Transverse colon (tissue), 4 donors: ENCODE data around the gene SESN1. TPM values are rescaled to one million over a fixed set of nuclear protein-coding genes. Genes with fewer than 3 reads are reported as not detected.

Source experiments
- DNase-seq: peaks from one replicate; pipeline ENCODE4 v3.0.0-alpha.2; 2019
- H3K27ac ChIP-seq, 4 donors: fragments of 200-600 bp; sonication (generic); 2 replicates each; pipeline ENCODE4 v1.5.1; 2016 to 2018; ENCODE audit warnings: inconsistent platforms in 4 of 4
- H3K27me3 ChIP-seq: fragments of 200-600 bp; sonication (generic); 2 replicates; pipeline ENCODE4 v1.5.1; 2017; ENCODE audit warnings: inconsistent platforms
- H3K36me3 ChIP-seq, 4 donors: fragments of 200-600 bp; sonication (generic); 2 replicates each; pipeline ENCODE4 v1.5.1; 2017 to 2019; ENCODE audit warnings: inconsistent platforms in 4 of 4
- H3K4me1 ChIP-seq, 4 donors: fragments of 200-600 bp; sonication (generic); 2 replicates each; pipeline ENCODE4 v1.5.1; 2017 to 2020; ENCODE audit warnings: inconsistent platforms in 4 of 4
- H3K4me3 ChIP-seq, 4 donors: fragments of 200-600 bp; sonication (generic); 1 replicate in 1 of 4; 2 replicates in 3 of 4; pipeline versions ENCODE4 v1.5.1 to v1.6.1; 2017 to 2019; ENCODE audit warnings: inconsistent platforms in 4 of 4
- H3K9me3 ChIP-seq, 2 donors: fragments of 200-600 bp; sonication (generic); 2 replicates each; pipeline ENCODE4 v1.5.1; 2017 to 2019; ENCODE audit warnings: inconsistent platforms in 2 of 2
- EP300 ChIP-seq: sonication (generic); formaldehyde crosslinking; IDR thresholded peaks from one replicate; pipeline ENCODE4 v1.6.1; 2017; ENCODE audit warnings: antibody characterized with exemption, low read depth
- POLR2A ChIP-seq: fragments of 450-650 bp; IDR thresholded peaks from one replicate; pipeline ENCODE4 v1.6.1; 2016; ENCODE audit warnings: antibody characterized with exemption, mild to moderate bottlenecking, moderate library complexity
- POLR2AphosphoS5 ChIP-seq, 3 donors: sonication (generic); formaldehyde crosslinking; IDR thresholded peaks; one replicate each; pipeline ENCODE4 v1.6.1; 2016; ENCODE audit warnings: antibody characterized with exemption in 3 of 3
- WGBS, 2 donors: methylation state at CpG; one replicate each; pipeline ENCODE4 v1.1.5; 2018; ENCODE audit warnings: low coverage in 1 of 2; 5-methylcytosine and 5-hydroxymethylcytosine counted together
- in situ Hi-C, 4 donors: fragments of 200-750 bp; cut with MboI; loops; one replicate each; pipeline versions ENCODE4 v1.15.0 to v1.15.1; 2017; ENCODE audit warnings: low sequenced_read_pairs in 3 of 4, low pct_ligation_motif_present in 1 of 4, low pct_unique_long_range_greater_than_20kb in 1 of 4
- intact Hi-C: fragments of 100-400 bp; cut with DNase I; formaldehyde crosslinking; loops from one replicate; pipeline ENCODE4 v1.15.1; 2023; ENCODE audit warnings: low total_unique reads
- total RNA-seq, 4 donors: library from RNA; depleted of rRNA; stranded (reverse); fragments of >200 nt; gene quantifications; one replicate each; pipeline ENCODE4 v1.1.0, GENCODE V29; 2016
- TF ChIP-seq, protein P1 (sequence below), 5 experiments: fragments of 200-600 bp in 3 of 5; fragments of 450-650 bp in 2 of 5; sonication (generic) in 3 of 5; IDR thresholded peaks; 1 replicate in 2 of 5; 2 replicates in 3 of 5; pipeline ENCODE4 v1.5.1; 2016 to 2017; ENCODE audit warnings: antibody characterized with exemption in 5 of 5, inconsistent platforms in 3 of 5, mild to moderate bottlenecking in 2 of 5, moderate library complexity in 1 of 5

SESN1 gene
- total RNA-seq, 4 donors from 2014 or later = 43.1 to 73.4 (median 48.7) TPM

DNA sequence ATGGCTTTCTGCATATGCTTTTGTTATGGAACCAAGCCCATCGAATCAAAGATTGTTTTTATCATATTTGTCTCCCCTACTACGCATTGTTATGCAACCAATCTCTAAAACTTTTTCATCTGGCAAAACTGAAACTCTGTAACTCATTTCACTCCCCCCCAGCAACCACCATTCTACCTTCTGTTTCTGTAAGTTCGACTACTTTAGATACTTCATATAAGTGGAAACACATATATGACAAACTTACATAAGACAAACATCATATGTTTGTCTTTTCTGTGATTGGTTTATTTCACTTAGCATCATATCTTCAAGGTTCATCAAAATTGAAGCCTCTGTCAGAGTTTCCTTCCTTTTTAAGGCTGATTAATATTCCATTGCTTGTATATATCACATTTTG, 35.4 kb upstream of the SESN1 start:
- Histone ChIP-seq H3K36me3 (no peaks in the 10 kb centered on the region), H3K9me3 (no peaks in the 10 kb centered on the region), H3K4me1 (no peaks in the 10 kb centered on the region), H3K4me3 (no peak overlapping the region), H3K27me3 (no peaks in the 10 kb centered on the region), H3K27ac (no peak overlapping the region)
- TF ChIP-seq POLR2AphosphoS5 (IDR thresholded peaks at IDR 0.05) (no peak), EP300 (no peak), POLR2A (no peak)
- TF ChIP-seq, protein P1, sequence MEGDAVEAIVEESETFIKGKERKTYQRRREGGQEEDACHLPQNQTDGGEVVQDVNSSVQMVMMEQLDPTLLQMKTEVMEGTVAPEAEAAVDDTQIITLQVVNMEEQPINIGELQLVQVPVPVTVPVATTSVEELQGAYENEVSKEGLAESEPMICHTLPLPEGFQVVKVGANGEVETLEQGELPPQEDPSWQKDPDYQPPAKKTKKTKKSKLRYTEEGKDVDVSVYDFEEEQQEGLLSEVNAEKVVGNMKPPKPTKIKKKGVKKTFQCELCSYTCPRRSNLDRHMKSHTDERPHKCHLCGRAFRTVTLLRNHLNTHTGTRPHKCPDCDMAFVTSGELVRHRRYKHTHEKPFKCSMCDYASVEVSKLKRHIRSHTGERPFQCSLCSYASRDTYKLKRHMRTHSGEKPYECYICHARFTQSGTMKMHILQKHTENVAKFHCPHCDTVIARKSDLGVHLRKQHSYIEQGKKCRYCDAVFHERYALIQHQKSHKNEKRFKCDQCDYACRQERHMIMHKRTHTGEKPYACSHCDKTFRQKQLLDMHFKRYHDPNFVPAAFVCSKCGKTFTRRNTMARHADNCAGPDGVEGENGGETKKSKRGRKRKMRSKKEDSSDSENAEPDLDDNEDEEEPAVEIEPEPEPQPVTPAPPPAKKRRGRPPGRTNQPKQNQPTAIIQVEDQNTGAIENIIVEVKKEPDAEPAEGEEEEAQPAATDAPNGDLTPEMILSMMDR (IDR thresholded peaks at IDR 0.05) = no peak
- 83 to 87% methylated on average over 3 of the region's 3 CpGs for WGBS, 2 donors
- intact Hi-C loops = no loop called here
- in situ Hi-C loops = no loop called here
- no peak for DNase-seq

- in situ Hi-C loops = no loop called here
- DNase-seq = no peak
- Histone ChIP-seq H3K27ac (no peak overlapping the region), H3K9me3 (no peaks in the 10 kb centered on the region), H3K4me3 (no peak overlapping the region), H3K36me3 (no peaks in the 10 kb centered on the region), H3K4me1 (peaks cover 7 to 16% (median 10%) of the 10 kb centered on the region in 4 donors), H3K27me3 (no peaks in the 10 kb centered on the region)
- WGBS, 2 donors = 76 to 80% methylated on average over 3 of the region's 3 CpGs
- intact Hi-C loops = no loop called here
- TF ChIP-seq POLR2AphosphoS5 (IDR thresholded peaks at IDR 0.05) = no peak
- TF ChIP-seq POLR2A = no peak
- TF ChIP-seq, protein P1 (IDR thresholded peaks at IDR 0.05) = no peak
These were observed 30.9 kb upstream of the SESN1 start for GRCh38 chr6:109125504-109125903.

DNA sequence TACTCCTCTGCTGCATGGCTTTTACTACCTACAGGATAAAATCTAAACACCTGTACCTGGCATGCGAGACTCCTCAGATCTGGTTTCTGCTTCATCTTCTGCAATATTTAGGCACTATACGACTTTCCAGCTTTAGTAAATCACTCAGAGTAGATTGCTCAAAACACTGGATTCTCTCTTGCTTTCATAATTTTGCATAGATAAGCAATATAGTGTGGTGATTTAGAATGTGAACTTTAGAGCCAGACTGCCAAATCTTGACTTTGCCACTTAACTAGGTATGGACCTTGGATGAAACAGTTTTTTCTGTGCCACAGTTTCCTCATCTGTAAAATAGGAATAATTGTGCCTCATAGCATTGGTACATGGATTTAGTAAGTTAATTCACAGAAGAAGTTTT, 29.6 kb upstream of the SESN1 start:
- no peak for TF ChIP-seq POLR2A
- TF ChIP-seq, protein P1 (IDR thresholded peaks at IDR 0.05) = no peak
- in situ Hi-C loops = no loop called here

GRCh38 chr6:109121411-109121810, 26.8 kb upstream of the SESN1 start:
- Histone ChIP-seq H3K36me3 (no peaks in the 10 kb centered on the region), H3K9me3 (no peaks in the 10 kb centered on the region), H3K27me3 (no peaks in the 10 kb centered on the region), H3K4me3 (no peak overlapping the region), H3K4me1 (peaks cover 15 to 50% (median 20%) of the 10 kb centered on the region in 4 donors), H3K27ac (peak overlapping the region in 1 of 4 donors; percentile 21)
- TF ChIP-seq POLR2A = no peak
- no peak for TF ChIP-seq POLR2AphosphoS5 (IDR thresholded peaks at IDR 0.05)
- no peak for TF ChIP-seq EP300
- TF ChIP-seq, protein P1 (IDR thresholded peaks at IDR 0.05) = no peak
- in situ Hi-C loops (no loop called here), intact Hi-C loops (no loop called here)
- DNase-seq = no peak

More for the DNA sequence above, 29.6 kb upstream of the SESN1 start:
- no peak overlapping the region for H3K27ac ChIP-seq
- intact Hi-C loops = no loop called here
- no peak for DNase-seq
- H3K36me3 ChIP-seq = no peaks in the 10 kb centered on the region
- no peaks in the 10 kb centered on the region for H3K9me3 ChIP-seq
- no peak overlapping the region for H3K4me3 ChIP-seq
- peaks cover 7 to 29% (median 13%) of the 10 kb centered on the region in 4 donors for H3K4me1 ChIP-seq
- 70 to 82% methylated on average over 2 of the region's 2 CpGs for WGBS, 2 donors
- H3K27me3 ChIP-seq = no peaks in the 10 kb centered on the region
